Gastrocnemius medialis (tissue), 4 donors: Measurements from ENCODE around the gene CGB3.
"Not testable (repeated sequence)": the region's sequence is repeated elsewhere in the genome, so short reads cannot be mapped to it uniquely, and the experiment has no call there.

ENCODE experiments used
- CTCF ChIP-seq, 5 experiments: fragments of 450-650 bp in 3 of 5; fragments of 200-600 bp in 2 of 5; sonication (generic) in 2 of 5; IDR thresholded peaks in 4 of 5; conservative IDR thresholded peaks in 1 of 5; 1 replicate in 4 of 5; 2 replicates in 1 of 5; pipeline ENCODE4 v1.5.1; 2016 to 2019; ENCODE audit warnings: antibody characterized with exemption in 5 of 5, mild to moderate bottlenecking in 3 of 5, moderate library complexity in 3 of 5
- POLR2A ChIP-seq, 2 donors: fragments of 450-650 bp; IDR thresholded peaks; one replicate each; pipeline ENCODE4 v1.6.1; 2017; ENCODE audit warnings: antibody characterized with exemption in 2 of 2, mild to moderate bottlenecking in 2 of 2, moderate library complexity in 2 of 2

GRCh38 chr19:49028686-49029085, 4.6 kb upstream of the CGB3 start:
- TF ChIP-seq CTCF (IDR thresholded peaks at IDR 0.05 in 4 of 5, conservative IDR thresholded peaks at IDR 0.05 in 1 of 5); POLR2A (IDR thresholded peaks at IDR 0.05): not testable (repeated sequence)
